Activated CD4-positive, CD25-positive, alpha-beta regulatory T cell (primary cell): ENCODE results near the gene ACSF2.
"Not testable (repeated sequence)": the region's sequence is repeated elsewhere in the genome, so short reads cannot be mapped to it uniquely, and the experiment has no call there.

Experiments
- DNase-seq, 4 experiments: peaks; one replicate each; lab custom pipeline; 2025; lab: John Stamatoyannopoulos, UW

ACSF2 gene

GRCh38 chr17:50412188-50412732 lies 13.8 kb upstream of the ACSF2 start:
- no peak for DNase-seq

GRCh38 chr17:50414808-50415207 lies 11.2 kb upstream of the ACSF2 start:
- no peak for DNase-seq

- not testable (repeated sequence) for DNase-seq
Measured at GRCh38 chr17:50419577-50419976, 6.4 kb upstream of the ACSF2 start.

GRCh38 chr17:50420419-50421112 lies 5.5 kb upstream of the ACSF2 start:
- DNase-seq, result no peak

GRCh38 chr17:50421308-50422051 lies 4.5 kb upstream of the ACSF2 start:
- DNase-seq, result no peak

GRCh38 chr17:50422738-50423137 lies 3.3 kb upstream of the ACSF2 start:
- DNase-seq, result no peak

- DNase-seq, result no peak
Measured at GRCh38 chr17:50423553-50424159, 2.4 kb upstream of the ACSF2 start.

GRCh38 chr17:50424246-50424995 lies 1.6 kb upstream of the ACSF2 start:
- DNase-seq, result no peak

- DNase-seq, result no peak
Measured at GRCh38 chr17:50424996-50425681, 879 bp upstream of the ACSF2 start.

GRCh38 chr17:50426472-50426782 lies 409 bp downstream of the ACSF2 start:
- no peak for DNase-seq

- no peak for DNase-seq
Measured at GRCh38 chr17:50426814-50427787, 1.1 kb downstream of the ACSF2 start.

- DNase-seq, result not testable (repeated sequence)
Measured at GRCh38 chr17:50428126-50428525, 2.1 kb downstream of the ACSF2 start.

GRCh38 chr17:50428831-50429424 lies 2.9 kb downstream of the ACSF2 start:
- DNase-seq, result no peak

GRCh38 chr17:50429793-50430192 lies 3.8 kb downstream of the ACSF2 start:
- no peak for DNase-seq

- no peak for DNase-seq
Measured at GRCh38 chr17:50430821-50431618, 5.0 kb downstream of the ACSF2 start.

- no peak for DNase-seq
Measured at GRCh38 chr17:50432125-50432762, 6.2 kb downstream of the ACSF2 start.

- DNase-seq, result no peak
Measured at GRCh38 chr17:50437409-50437808, 11.4 kb downstream of the ACSF2 start.

- DNase-seq, result no peak
Measured at GRCh38 chr17:50439008-50439407, 13.0 kb downstream of the ACSF2 start.
